RWPE2 (cell line): ENCODE data around the gene RIMBP2.

Experiments
- ATAC-seq: fragments of 200-7000 bp; cut with Tn5 transposase; 3 replicates; pipeline ENCODE4 v1.9.1; 2021; ENCODE audit warnings: low read depth
- DNase-seq: peaks from one replicate; pipeline ENCODE4 v3.0.0-alpha.2; 2020; ENCODE audit warnings: low spot score
- H3K27ac ChIP-seq: fragments of 450-650 bp; 2 replicates; pipeline ENCODE4 v1.5.1; 2017; ENCODE audit warnings: mild to moderate bottlenecking; ENCODE audit not compliant: poor library complexity, severe bottlenecking
- H3K27me3 ChIP-seq: fragments of 250-450 bp; sonication (Bioruptor Pico); 2 replicates; pipeline ENCODE4 v1.5.1; 2021; ENCODE audit warnings: mild to moderate bottlenecking, moderate library complexity; ENCODE audit not compliant: insufficient read depth, poor library complexity, severe bottlenecking
- H3K36me3 ChIP-seq: fragments of 250-450 bp; sonication (Bioruptor Pico); 2 replicates; pipeline ENCODE4 v1.5.1; 2020; ENCODE audit warnings: low read depth, mild to moderate bottlenecking, moderate library complexity
- H3K4me1 ChIP-seq: fragments of 250-450 bp; sonication (Bioruptor Pico); 2 replicates; pipeline ENCODE4 v1.5.1; 2021; ENCODE audit warnings: mild to moderate bottlenecking, moderate library complexity; ENCODE audit not compliant: insufficient read depth, poor library complexity, severe bottlenecking
- H3K4me3 ChIP-seq: fragments of 250-450 bp; sonication (Bioruptor Pico); 2 replicates; pipeline ENCODE4 v1.5.1; 2021; ENCODE audit warnings: mild to moderate bottlenecking, moderate library complexity; ENCODE audit not compliant: severe bottlenecking
- H3K9me3 ChIP-seq: fragments of 250-450 bp; sonication (Bioruptor Pico); 2 replicates; pipeline ENCODE4 v1.5.1; 2021; ENCODE audit warnings: mild to moderate bottlenecking, moderate library complexity; ENCODE audit not compliant: severe bottlenecking
- CTCF ChIP-seq: fragments of 450-650 bp; IDR thresholded peaks from one replicate; pipeline ENCODE4 v1.5.1; 2017; ENCODE audit warnings: mild to moderate bottlenecking, moderate library complexity; ENCODE audit not compliant: poor library complexity, severe bottlenecking

The RIMBP2 gene

GRCh38 chr12:130706885-130707570 lies 9.1 kb downstream of the RIMBP2 start:
- H3K4me1 ChIP-seq = no peaks in the 10 kb centered on the region
- DNase-seq (no peak), ATAC-seq (no peak)
- no peaks in the 10 kb centered on the region for H3K36me3 ChIP-seq
- no peaks in the 10 kb centered on the region for H3K9me3 ChIP-seq
- H3K27me3 ChIP-seq = peaks cover 6% of the 10 kb centered on the region
- TF ChIP-seq CTCF = no peak
- H3K27ac ChIP-seq = no peak overlapping the region
- no peak overlapping the region for H3K4me3 ChIP-seq

GRCh38 chr12:130706311-130706710 lies 9.8 kb downstream of the RIMBP2 start:
- DNase-seq (no peak), ATAC-seq (no peak)
- Histone ChIP-seq H3K27me3 (peaks cover 6% of the 10 kb centered on the region), H3K36me3 (no peaks in the 10 kb centered on the region), H3K27ac (no peak overlapping the region), H3K4me3 (no peak overlapping the region), H3K9me3 (no peaks in the 10 kb centered on the region), H3K4me1 (no peaks in the 10 kb centered on the region)
- TF ChIP-seq CTCF = no peak

GRCh38 chr12:130705178-130705822 lies 10.8 kb downstream of the RIMBP2 start:
- Histone ChIP-seq H3K27ac (no peak overlapping the region), H3K4me1 (no peaks in the 10 kb centered on the region), H3K9me3 (no peaks in the 10 kb centered on the region), H3K27me3 (peaks cover 4% of the 10 kb centered on the region), H3K36me3 (no peaks in the 10 kb centered on the region), H3K4me3 (no peak overlapping the region)
- no peak for TF ChIP-seq CTCF
- ATAC-seq = no peak
- no peak for DNase-seq

GRCh38 chr12:130704606-130705005 lies 11.5 kb downstream of the RIMBP2 start:
- H3K36me3 ChIP-seq = no peaks in the 10 kb centered on the region
- no peaks in the 10 kb centered on the region for H3K9me3 ChIP-seq
- no peak overlapping the region for H3K4me3 ChIP-seq
- H3K4me1 ChIP-seq = no peaks in the 10 kb centered on the region
- H3K27ac ChIP-seq = no peak overlapping the region
- TF ChIP-seq CTCF = no peak
- ATAC-seq (no peak), DNase-seq (no peak)
- no peaks in the 10 kb centered on the region for H3K27me3 ChIP-seq
